Measurements from ENCODE around the gene PNKD. TPM values are rescaled to one million over a fixed set of nuclear protein-coding genes. Genes with fewer than 3 reads are reported as not detected.

PNKD gene
- total and polyA plus RNA-seq, 2 of the 8 experiments (the other 6 are each of a cell fraction or from before 2014, with no cell fraction given) = 43.9 to 65.4 TPM

- no peak overlapping the region for H4K91ac ChIP-seq (replicated peaks; ENCODE audit: insufficient read length, low read length)
- no peaks in the 10 kb centered on the region for H3K79me2 ChIP-seq (ENCODE audit: control insufficient read depth in 1 of 2, insufficient read depth in 2 of 2, low read length in 2 of 2)
- H3K4me3 ChIP-seq (ENCODE audit: extremely low read depth in 1 of 4, insufficient read depth in 2 of 4, low read depth in 3 of 4, low read length in 4 of 4) = no peak overlapping the region
- H2BK120ac ChIP-seq (replicated peaks; ENCODE audit: low read depth, low read length) = no peak overlapping the region
- peaks cover 5 to 11% (median 7%) of the 10 kb centered on the region in 4 experiments; a peak in 4 of 7 replicates for H3K4me1 ChIP-seq (replicated peaks in 1 of 4; ENCODE audit: control insufficient read depth in 3 of 4, insufficient read depth in 4 of 4, low read length in 3 of 4)
- H3K27me3 ChIP-seq (replicated peaks in 1 of 4; ENCODE audit: control insufficient read depth in 3 of 4, extremely low read depth in 1 of 4, insufficient read depth in 3 of 4, low read length in 3 of 4) = no peaks in the 10 kb centered on the region
- no peak overlapping the region for H2BK5ac ChIP-seq (ENCODE audit: low read depth, low read length)
- H4K8ac ChIP-seq (ENCODE audit: extremely low read depth, insufficient read depth, low read length) = peak overlapping the region; percentile 48; the same call in 1 of the 2 replicates
- no peak for FAIRE-seq
- H3K4ac ChIP-seq (replicated peaks; ENCODE audit: insufficient read length, low read depth, low read length) = no peak overlapping the region
- H2AK5ac ChIP-seq (ENCODE audit: low read depth, low read length) = no peak overlapping the region
- H3K23ac ChIP-seq (ENCODE audit: insufficient read length) = no peak overlapping the region
- H2AFZ ChIP-seq (ENCODE audit: low read length) = no peak overlapping the region
- no peak overlapping the region for H4K5ac ChIP-seq (ENCODE audit: insufficient read length, low read depth, low read length)
- POLR2A ChIA-PET (ENCODE audit: partially characterized antibody) = interaction anchor here (1.3 to 4.0 kb wide), 3 partner anchors 11 to 112 kb away, joined by 3 to 22 read pairs (median 5); no protein-coding TSS in a partner anchor
- no peak overlapping the region for H2BK20ac ChIP-seq (ENCODE audit: low read length)
- H3K56ac ChIP-seq (replicated peaks; ENCODE audit: insufficient read length, low read depth, low read length) = no peak overlapping the region
- no peak overlapping the region for H3K18ac ChIP-seq (ENCODE audit: extremely low read depth, low read length)
- no peaks in the 10 kb centered on the region for H3K36me3 ChIP-seq (ENCODE audit: control insufficient read depth in 2 of 4, insufficient read depth in 4 of 4, low read length in 3 of 4)
- no peaks in the 10 kb centered on the region; the same call in 1 of the 2 replicates for H3K23me2 ChIP-seq (ENCODE audit: low read depth, low read length)
- WGBS, 2 experiments (ENCODE audit: extremely low coverage in 1 of 2, insufficient coverage in 1 of 2, insufficient read length in 1 of 2, insufficient replicate concordance in 2 of 2, low coverage in 1 of 2, low lambda C conversion rate in 2 of 2, missing lambda C conversion rate in 1 of 2) = 90% methylated on average over 6 of the region's 6 CpGs; no CpG with 5 or more reads in 1 of the 2 experiments
- DNase-seq (ENCODE audit: low read depth in 1 of 2, low spot score in 2 of 2) = no peak
- 0 out of 2 replicates have a peak, but pooled peaks cover 8% of the 10 kb centered on the region for H3K79me1 ChIP-seq (ENCODE audit: low read depth, low read length)
- CTCF ChIA-PET (ENCODE audit: partially characterized antibody) = interaction anchor here (1.1 to 9.2 kb wide), 5 partner anchors 9 to 71 kb away, joined by 4 to 131 read pairs (median 11); partner anchors contain the start of genes AAMP, CATIP and PNKD
- no peak overlapping the region for H3K14ac ChIP-seq (ENCODE audit: insufficient read length)
- no peak overlapping the region for H3K27ac ChIP-seq (ENCODE audit: low read depth, low read length)
- H4K20me1 ChIP-seq (replicated peaks in 1 of 2; ENCODE audit: control insufficient read depth in 1 of 2, insufficient read depth in 2 of 2, low read length in 2 of 2) = peaks cover 0 to 5% of the 10 kb centered on the region in 2 experiments
- no peak overlapping the region for H2BK15ac ChIP-seq (ENCODE audit: low read length)
- H3K9me3 ChIP-seq (ENCODE audit: insufficient read depth in 2 of 2, low read depth in 1 of 2, low read length in 1 of 2) = no peaks in the 10 kb centered on the region
- TF ChIP-seq NANOG (IDR thresholded peaks at IDR 0.05; ENCODE audit: insufficient read depth, low read depth, low read length, poor library complexity, severe bottlenecking) (no peak), SIX5 (IDR thresholded peaks at IDR 0.05; ENCODE audit: low read depth, low read length) (no peak), SP1 (IDR thresholded peaks at IDR 0.05; ENCODE audit: low read depth, low read length) (no peak), GABPA (IDR thresholded peaks at IDR 0.05; ENCODE audit: borderline replicate concordance, insufficient read depth, low read length) (no peak)
- no peak overlapping the region for H3K9ac ChIP-seq (replicated peaks in 1 of 4; ENCODE audit: extremely low read depth in 1 of 4, low read depth in 3 of 4, low read length in 3 of 4)
- no peak overlapping the region for H3K4me2 ChIP-seq (ENCODE audit: insufficient read depth in 1 of 2, low read depth in 2 of 2, low read length in 2 of 2)
- no peak overlapping the region for H2BK12ac ChIP-seq (ENCODE audit: low read depth, low read length)
Measured at GRCh38 chr2:218285604-218286003, 15.3 kb downstream of the PNKD start.
